HCT116 (cell line): ENCODE results near the gene SUGCT. TPM values are rescaled to one million over a fixed set of nuclear protein-coding genes. Genes with fewer than 3 reads are reported as not detected.

Experiments
- ATAC-seq: fragments of 200-7000 bp; cut with Tn5 transposase; 2 replicates; pipeline ENCODE4 v1.9.1; 2020; ENCODE audit warnings: mild to moderate bottlenecking, moderate library complexity
- BruUV-seq: library from RNA; stranded (reverse); fragments of 400-500 nt; replicated peaks from 2 replicates; lab custom pipeline; 2021; lab: Mats Ljungman, UMichigan
- CTCF ChIA-PET: fragments of 300-600 bp; sonication (Branson Sonifier 250); formaldehyde crosslinking; loops from one replicate; lab custom pipeline; 2021; ENCODE audit warnings: antibody characterized with exemption; lab: Charles Lee
- POLR2A ChIA-PET: fragments of 300-600, 350-600 bp; sonication (Branson Sonifier 250); formaldehyde crosslinking; loops from one replicate; lab custom pipeline; 2021; ENCODE audit warnings: antibody characterized with exemption; lab: Charles Lee
- RAD21 ChIA-PET, 2 experiments: fragments of 300-600 bp; sonication (Branson Sonifier 250); formaldehyde crosslinking; loops; one replicate each; lab custom pipeline; 2023; ENCODE audit warnings: low total read pairs in 2 of 2; ENCODE audit not compliant: uncharacterized antibody in 2 of 2, unreplicated experiment in 2 of 2, low non-redundant PET in 1 of 2; lab: Charles Lee
- DNase-seq: peaks from one replicate; pipeline ENCODE4 v3.0.0-alpha.2; 2010; ENCODE audit warnings: low read depth, low spot score
- H2AFZ ChIP-seq: fragments of 200-600 bp; shearing (Covaris generic), sonication (generic); 2 replicates; pipeline ENCODE4 v1.6.1; 2017; ENCODE audit warnings: low read depth, mixed run types, mixed read lengths, antibody characterized with exemption, low read length; ENCODE audit not compliant: poor library complexity, severe bottlenecking
- H3K27ac ChIP-seq: 2 replicates; pipeline ENCODE4 v1.5.1; 2012; ENCODE audit warnings: low read depth, low read length
- H3K27me3 ChIP-seq: fragments of 200-600 bp; sonication (generic); 2 replicates; pipeline ENCODE4 v1.6.1; 2016; ENCODE audit warnings: mixed run types, low read length, mixed read lengths; ENCODE audit not compliant: insufficient read depth
- H3K36me3 ChIP-seq, 2 experiments: fragments of 200-500 bp in 1 of 2; fragments of 200-600 bp in 1 of 2; sonication (Bioruptor generic) in 1 of 2; sonication (generic) in 1 of 2; 2 replicates each; pipeline versions ENCODE4 v1.5.1 to v1.6.1; 2014 to 2016; ENCODE audit warnings: low read length in 2 of 2, inconsistent platforms in 1 of 2, mixed read lengths in 1 of 2, mixed run types in 1 of 2; ENCODE audit not compliant: insufficient read depth in 2 of 2, control insufficient read depth in 1 of 2
- H3K4me1 ChIP-seq, 2 experiments: fragments of 200-600 bp in 1 of 2; sonication (generic) in 1 of 2; 2 replicates each; pipeline versions ENCODE4 v1.5.1 to v1.6.1; 2012 to 2017; ENCODE audit warnings: low read length in 2 of 2, inconsistent platforms in 1 of 2, mild to moderate bottlenecking in 1 of 2, mixed read lengths in 1 of 2, mixed run types in 1 of 2, moderate library complexity in 1 of 2; ENCODE audit not compliant: insufficient read depth in 2 of 2, control insufficient read depth in 1 of 2
- H3K4me2 ChIP-seq: fragments of 200-600 bp; sonication (generic); 2 replicates; pipeline ENCODE4 v1.6.1; 2017; ENCODE audit warnings: mixed run types, low read length, mixed read lengths
- H3K4me3 ChIP-seq, 2 experiments: fragments of 200-600 bp in 1 of 2; sonication (generic) in 1 of 2; replicated peaks in 1 of 2; 2 replicates each; pipeline ENCODE4 v1.5.1; 2011 to 2016; ENCODE audit warnings: low read length in 2 of 2, control low read depth in 1 of 2, low read depth in 1 of 2, mild to moderate bottlenecking in 1 of 2, mixed read lengths in 1 of 2, mixed run types in 1 of 2
- H3K79me2 ChIP-seq: fragments of 200-600 bp; sonication (generic); 2 replicates; pipeline ENCODE4 v1.6.1; 2017; ENCODE audit warnings: mild to moderate bottlenecking, mixed run types, low read length, moderate library complexity, mixed read lengths; ENCODE audit not compliant: insufficient read depth
- H3K9ac ChIP-seq: fragments of 200-600 bp; sonication (generic); 2 replicates; pipeline ENCODE4 v1.6.1; 2016; ENCODE audit warnings: low read length, mixed read lengths
- H3K9me2 ChIP-seq: fragments of 200-600 bp; sonication (generic), shearing (Covaris generic); 2 replicates; pipeline ENCODE4 v1.6.1; 2017; ENCODE audit warnings: mixed run types, mild to moderate bottlenecking, moderate library complexity; ENCODE audit not compliant: insufficient read depth
- H3K9me3 ChIP-seq, 2 experiments: fragments of 200-500 bp in 1 of 2; fragments of 200-600 bp in 1 of 2; sonication (Bioruptor generic) in 1 of 2; sonication (generic) in 1 of 2; 2 replicates each; pipeline ENCODE4 v1.6.1; 2014 to 2017; ENCODE audit warnings: low read length in 2 of 2, mixed read lengths in 2 of 2, inconsistent platforms in 1 of 2, low read depth in 1 of 2, mild to moderate bottlenecking in 1 of 2, mixed run types in 1 of 2, moderate library complexity in 1 of 2; ENCODE audit not compliant: control insufficient read depth in 1 of 2, insufficient read depth in 1 of 2
- H4K20me1 ChIP-seq: fragments of 200-600 bp; sonication (generic), shearing (Covaris generic); 2 replicates; pipeline ENCODE4 v1.6.1; 2017; ENCODE audit warnings: mixed run types, mild to moderate bottlenecking, moderate library complexity; ENCODE audit not compliant: insufficient read depth
- CEBPB ChIP-seq: IDR thresholded peaks from 2 replicates; pipeline ENCODE4 v1.6.1; 2012; ENCODE audit warnings: low read depth
- EGR1 ChIP-seq: IDR thresholded peaks from 2 replicates; pipeline ENCODE4 v1.6.1; 2012; ENCODE audit warnings: low read depth
- FOSL1 ChIP-seq: IDR thresholded peaks from 2 replicates; pipeline ENCODE4 v1.6.1; 2012; ENCODE audit warnings: low read depth
- MAX ChIP-seq: IDR thresholded peaks from 2 replicates; pipeline ENCODE4 v1.6.1; 2012
- POLR2A ChIP-seq: IDR thresholded peaks from 2 replicates; pipeline ENCODE4 v1.7.0; 2011; ENCODE audit warnings: borderline replicate concordance; ENCODE audit not compliant: insufficient read depth, insufficient read length; ENCODE audit errors: extremely low read depth
- POLR2AphosphoS5 ChIP-seq: IDR thresholded peaks from 2 replicates; pipeline ENCODE4 v1.6.1; 2011; ENCODE audit warnings: mild to moderate bottlenecking, low read depth, low read length, moderate library complexity
- SP1 ChIP-seq: IDR thresholded peaks from 2 replicates; pipeline ENCODE4 v1.6.1; 2012; ENCODE audit warnings: low read depth
- SRF ChIP-seq: IDR thresholded peaks from 2 replicates; pipeline ENCODE4 v1.6.1; 2012; ENCODE audit warnings: low read depth
- YY1 ChIP-seq: IDR thresholded peaks from 2 replicates; pipeline ENCODE4 v1.6.1; 2011; ENCODE audit warnings: low read length, low read depth, moderate library complexity, mild to moderate bottlenecking; ENCODE audit not compliant: insufficient replicate concordance; ENCODE audit errors: extremely low read depth
- ZNF274 ChIP-seq: fragments of 200-500 bp; sonication (Bioruptor generic); IDR thresholded peaks from 2 replicates; pipeline ENCODE4 v1.6.1; 2014; ENCODE audit warnings: mild to moderate bottlenecking, low read depth, low read length, inconsistent platforms
- intact Hi-C: fragments of 100-400 bp; cut with micrococcal nuclease; formaldehyde crosslinking; loops from 2 replicates; pipeline ENCODE4 v1.10.0; 2022
- total RNA-seq: library from RNA; stranded (reverse); gene quantifications from one replicate; pipeline ENCODE4 v1.2.1, GENCODE V29; 2021; ENCODE audit not compliant: unreplicated experiment
- TF ChIP-seq, protein P1 (sequence below): IDR thresholded peaks from 2 replicates; pipeline ENCODE4 v1.6.1; 2012

Gene SUGCT
- total RNA-seq, 1 experiment from 2014 or later: 4.4 TPM

- no peak overlapping the region for H3K9ac ChIP-seq
- no peak overlapping the region for H3K27ac ChIP-seq
- no TSS peak for BruUV-seq
- CTCF ChIA-PET: interaction anchor here (0.6 kb wide), 1 partner anchor 1025 kb away, joined by 3 read pairs; no protein-coding TSS in a partner anchor
- no peak overlapping the region for H2AFZ ChIP-seq
- DNase-seq (no peak), ATAC-seq (no peak)
- no peak overlapping the region for H3K4me2 ChIP-seq
- H3K36me3 ChIP-seq: no peaks in the 10 kb centered on the region
- no peaks in the 10 kb centered on the region for H4K20me1 ChIP-seq
- H3K9me3 ChIP-seq: no peaks in the 10 kb centered on the region
- no peaks in the 10 kb centered on the region for H3K79me2 ChIP-seq
- intact Hi-C loops: no loop called here
- no peaks in the 10 kb centered on the region for H3K4me1 ChIP-seq
- H3K27me3 ChIP-seq: 0 out of 2 replicates have a peak, but pooled peaks cover 4% of the 10 kb centered on the region
- POLR2A ChIA-PET: no interaction called here
- no peaks in the 10 kb centered on the region for H3K9me2 ChIP-seq
- no peak overlapping the region for H3K4me3 ChIP-seq
- TF ChIP-seq ZNF274: no peak
- TF ChIP-seq SP1: no peak
- TF ChIP-seq, protein P1, sequence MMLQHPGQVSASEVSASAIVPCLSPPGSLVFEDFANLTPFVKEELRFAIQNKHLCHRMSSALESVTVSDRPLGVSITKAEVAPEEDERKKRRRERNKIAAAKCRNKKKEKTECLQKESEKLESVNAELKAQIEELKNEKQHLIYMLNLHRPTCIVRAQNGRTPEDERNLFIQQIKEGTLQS: no peak
- TF ChIP-seq YY1: no peak
- TF ChIP-seq SRF: no peak
- no peak for TF ChIP-seq MAX
- no peak for TF ChIP-seq FOSL1
- no peak for TF ChIP-seq POLR2A
- no peak for TF ChIP-seq EGR1
- no peak for TF ChIP-seq POLR2AphosphoS5
- RAD21 ChIA-PET: no interaction called here
These were observed 410.1 kb downstream of the SUGCT start for GRCh38 chr7:40544871-40545303.

- Histone ChIP-seq H3K79me2 (no peaks in the 10 kb centered on the region), H3K4me3 (no peak overlapping the region), H4K20me1 (no peaks in the 10 kb centered on the region), H3K4me1 (no peaks in the 10 kb centered on the region), H3K27me3 (0 out of 2 replicates have a peak, but pooled peaks cover 4% of the 10 kb centered on the region), H3K9me3 (no peaks in the 10 kb centered on the region), H3K27ac (no peak overlapping the region), H3K36me3 (no peaks in the 10 kb centered on the region), H3K4me2 (no peak overlapping the region), H2AFZ (no peak overlapping the region), H3K9ac (no peak overlapping the region), H3K9me2 (no peaks in the 10 kb centered on the region)
- ChIA-PET POLR2A (no interaction called here), CTCF (no interaction called here), RAD21 (no interaction called here)
- TF ChIP-seq, protein P1: no peak
- TF ChIP-seq FOSL1 (no peak), CEBPB (no peak)
- intact Hi-C loops: no loop called here
- DNase-seq (no peak), ATAC-seq (no peak)
- no TSS peak for BruUV-seq
These were observed 410.9 kb downstream of the SUGCT start for GRCh38 chr7:40545739-40546138.
